NB4 (cell line): ENCODE data around the gene GRHL3.
"Not testable (repeated sequence)": the region's sequence is repeated elsewhere in the genome, so short reads cannot be mapped to it uniquely, and the experiment has no call there.

Experiments used
- DNase-seq: peaks from one replicate; pipeline ENCODE4 v3.0.0; 2010; ENCODE audit warnings: low read depth
- H3K4me3 ChIP-seq: one replicate; pipeline ENCODE4 v1.5.1; 2011; ENCODE audit warnings: mild to moderate bottlenecking, low read depth, low read length, moderate library complexity
- MYC ChIP-seq: IDR thresholded peaks from 2 replicates; pipeline ENCODE4 v1.6.1; 2011; ENCODE audit warnings: low read depth, low read length
- POLR2A ChIP-seq: IDR thresholded peaks from 2 replicates; pipeline ENCODE4 v1.6.1; 2011; ENCODE audit warnings: mild to moderate bottlenecking; ENCODE audit not compliant: insufficient read length; ENCODE audit errors: extremely low read depth
- TF ChIP-seq, protein P1 (sequence below): IDR thresholded peaks from 2 replicates; pipeline ENCODE4 v1.6.1; 2011; ENCODE audit warnings: low read depth, low read length
- TF ChIP-seq, protein P2 (sequence below): IDR thresholded peaks from one replicate; pipeline ENCODE4 v1.5.1; 2012; ENCODE audit warnings: low read depth, low read length

GRHL3 gene

GRCh38 chr1:24319312-24319863, at the start of gene GRHL3:
Gene GRHL3, plus strand, starts transcription at chr1:24319357. Its CDS starts 195 bp downstream, at chr1:24319552.
- DNase-seq = no peak
- TF ChIP-seq, protein P1, sequence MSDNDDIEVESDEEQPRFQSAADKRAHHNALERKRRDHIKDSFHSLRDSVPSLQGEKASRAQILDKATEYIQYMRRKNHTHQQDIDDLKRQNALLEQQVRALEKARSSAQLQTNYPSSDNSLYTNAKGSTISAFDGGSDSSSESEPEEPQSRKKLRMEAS = no peak
- TF ChIP-seq POLR2A (no peak), MYC (no peak)
- TF ChIP-seq, protein P2, sequence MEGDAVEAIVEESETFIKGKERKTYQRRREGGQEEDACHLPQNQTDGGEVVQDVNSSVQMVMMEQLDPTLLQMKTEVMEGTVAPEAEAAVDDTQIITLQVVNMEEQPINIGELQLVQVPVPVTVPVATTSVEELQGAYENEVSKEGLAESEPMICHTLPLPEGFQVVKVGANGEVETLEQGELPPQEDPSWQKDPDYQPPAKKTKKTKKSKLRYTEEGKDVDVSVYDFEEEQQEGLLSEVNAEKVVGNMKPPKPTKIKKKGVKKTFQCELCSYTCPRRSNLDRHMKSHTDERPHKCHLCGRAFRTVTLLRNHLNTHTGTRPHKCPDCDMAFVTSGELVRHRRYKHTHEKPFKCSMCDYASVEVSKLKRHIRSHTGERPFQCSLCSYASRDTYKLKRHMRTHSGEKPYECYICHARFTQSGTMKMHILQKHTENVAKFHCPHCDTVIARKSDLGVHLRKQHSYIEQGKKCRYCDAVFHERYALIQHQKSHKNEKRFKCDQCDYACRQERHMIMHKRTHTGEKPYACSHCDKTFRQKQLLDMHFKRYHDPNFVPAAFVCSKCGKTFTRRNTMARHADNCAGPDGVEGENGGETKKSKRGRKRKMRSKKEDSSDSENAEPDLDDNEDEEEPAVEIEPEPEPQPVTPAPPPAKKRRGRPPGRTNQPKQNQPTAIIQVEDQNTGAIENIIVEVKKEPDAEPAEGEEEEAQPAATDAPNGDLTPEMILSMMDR = no peak
- no peak within 1 kb of the TSS for H3K4me3 ChIP-seq

DNA sequence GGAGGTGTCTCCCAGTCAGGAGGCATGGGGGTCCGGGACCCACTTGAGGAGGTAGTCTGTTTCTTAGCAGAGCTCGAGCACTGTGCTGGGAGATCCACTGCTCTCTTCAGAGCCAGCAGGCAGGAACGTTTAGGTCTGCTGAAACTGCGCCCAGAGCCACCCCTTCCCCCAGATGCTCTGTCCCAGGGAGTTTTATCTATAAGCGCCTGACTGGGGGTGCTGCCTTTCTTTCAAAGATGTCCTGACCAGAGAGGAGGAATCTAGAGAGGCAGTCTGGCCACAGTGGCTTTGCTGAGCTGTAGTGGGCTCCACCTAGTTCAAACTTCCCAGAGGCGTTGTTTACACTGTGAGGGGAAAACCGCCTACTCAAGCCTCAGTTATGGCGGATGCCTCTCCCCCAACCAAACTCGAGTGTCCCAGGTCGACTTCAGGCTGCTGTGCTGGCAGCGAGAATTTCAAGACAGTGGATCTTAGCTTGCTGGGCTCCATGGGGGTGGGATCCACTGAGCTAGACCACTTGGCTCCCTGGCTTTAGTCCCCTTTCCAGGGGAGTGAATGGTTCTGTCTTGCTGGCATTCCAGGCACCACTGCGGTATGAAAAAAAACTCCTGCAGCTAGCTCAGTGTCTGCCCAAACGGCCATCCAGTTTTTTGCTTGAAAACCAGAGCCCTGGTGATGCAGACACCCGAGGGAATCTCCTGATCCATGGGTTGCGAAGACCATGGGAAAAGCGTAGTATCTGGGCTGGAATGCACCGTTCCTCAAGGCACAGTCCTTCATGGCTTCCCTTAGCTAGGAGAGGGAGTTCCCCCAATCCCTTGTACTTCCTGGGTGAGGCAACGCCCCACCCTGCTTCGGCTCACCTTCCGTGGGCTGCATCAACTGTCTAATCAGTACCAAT, 44.7 kb upstream of the GRHL3 start:
- DNase-seq, H3K4me3 ChIP-seq: not testable (repeated sequence)

GRCh38 chr1:24275104-24275410, 44.1 kb upstream of the GRHL3 start:
- no peak for DNase-seq
- no peak overlapping the region for H3K4me3 ChIP-seq
- TF ChIP-seq, protein P1 = no peak
- TF ChIP-seq POLR2A (no peak), MYC (no peak)
- TF ChIP-seq, protein P2 = no peak

- TF ChIP-seq POLR2A (no peak), MYC (no peak)
- TF ChIP-seq, protein P2 = no peak
- TF ChIP-seq, protein P1 = no peak
- no peak for DNase-seq
- H3K4me3 ChIP-seq = no peak overlapping the region
Measured at GRCh38 chr1:24275510-24275909, 43.6 kb upstream of the GRHL3 start.

- H3K4me3 ChIP-seq = no peak overlapping the region
- DNase-seq = no peak
- TF ChIP-seq, protein P2 = no peak
- no peak for TF ChIP-seq POLR2A
- no peak for TF ChIP-seq MYC
- TF ChIP-seq, protein P1 = no peak
Measured at GRCh38 chr1:24276791-24277190, 42.4 kb upstream of the GRHL3 start.

GRCh38 chr1:24277420-24278169, 41.6 kb upstream of the GRHL3 start:
- DNase-seq = no peak
- no peak overlapping the region for H3K4me3 ChIP-seq
- TF ChIP-seq, protein P2 = no peak
- TF ChIP-seq MYC (no peak), POLR2A (no peak)
- TF ChIP-seq, protein P1 = no peak
